ENCODE measurements around the gene RPL36AL. TPM values are rescaled to one million over a fixed set of nuclear protein-coding genes. Genes with fewer than 3 reads are reported as not detected.
"Not testable (repeated sequence)": the region's sequence is repeated elsewhere in the genome, so short reads cannot be mapped to it uniquely, and the experiment has no call there.

The RPL36AL gene
- 168 and 258 TPM in 2 replicates for total RNA-seq

- H3K27me3 ChIP-seq (ENCODE audit: control insufficient read depth, insufficient read depth, low read length) = no peaks in the 10 kb centered on the region
- no peaks in the 10 kb centered on the region for H3K36me3 ChIP-seq (ENCODE audit: control insufficient read depth, insufficient read depth, low read length)
- TF ChIP-seq CTCF (IDR thresholded peaks at IDR 0.05; ENCODE audit: insufficient read depth, low read length, poor library complexity, severe bottlenecking) = peak; percentile 41
- H3K4me3 ChIP-seq (ENCODE audit: low read depth, low read length) = peak within 1 kb of the TSS; percentile 93
- peak; percentile 91 for DNase-seq (ENCODE audit: low read depth)
Observed at GRCh38 chr14:49620182-49621113, at the start of gene RPL36AL, which contains the start of gene MGAT2. Gene RPL36AL, minus strand, starts transcription at chr14:49620626. Its CDS starts 1,522 bp downstream, at chr14:49619104. Gene MGAT2, plus strand, starts transcription at chr14:49620799. Its CDS starts 470 bp downstream, at chr14:49621269.

GRCh38 chr14:49659526-49660455, 39.4 kb upstream of the RPL36AL start:
- no peak for TF ChIP-seq CTCF (IDR thresholded peaks at IDR 0.05; ENCODE audit: insufficient read depth, low read length, poor library complexity, severe bottlenecking)
- H3K4me3 ChIP-seq (ENCODE audit: low read depth, low read length) = no peak overlapping the region
- no peak for DNase-seq (ENCODE audit: low read depth)

GRCh38 chr14:49657500-49657899, 37.1 kb upstream of the RPL36AL start:
- not testable (repeated sequence) for H3K27me3 ChIP-seq (ENCODE audit: control insufficient read depth, insufficient read depth, low read length); DNase-seq (ENCODE audit: low read depth); H3K4me3 ChIP-seq (ENCODE audit: low read depth, low read length); H3K36me3 ChIP-seq (ENCODE audit: control insufficient read depth, insufficient read depth, low read length)

More at GRCh38 chr14:49659526-49660455, 39.4 kb upstream of the RPL36AL start:
- H3K36me3 ChIP-seq (ENCODE audit: control insufficient read depth, insufficient read depth, low read length) = no peaks in the 10 kb centered on the region
- no peaks in the 10 kb centered on the region for H3K27me3 ChIP-seq (ENCODE audit: control insufficient read depth, insufficient read depth, low read length)

GRCh38 chr14:49654511-49654910, 34.1 kb upstream of the RPL36AL start:
- TF ChIP-seq CTCF (IDR thresholded peaks at IDR 0.05; ENCODE audit: insufficient read depth, low read length, poor library complexity, severe bottlenecking) = no peak
- DNase-seq (ENCODE audit: low read depth) = no peak
- H3K4me3 ChIP-seq (ENCODE audit: low read depth, low read length) = no peak overlapping the region
- no peaks in the 10 kb centered on the region for H3K36me3 ChIP-seq (ENCODE audit: control insufficient read depth, insufficient read depth, low read length)
- no peaks in the 10 kb centered on the region for H3K27me3 ChIP-seq (ENCODE audit: control insufficient read depth, insufficient read depth, low read length)

GRCh38 chr14:49653508-49653907, 33.1 kb upstream of the RPL36AL start:
- TF ChIP-seq CTCF (IDR thresholded peaks at IDR 0.05; ENCODE audit: insufficient read depth, low read length, poor library complexity, severe bottlenecking) = no peak
- Histone ChIP-seq H3K27me3 (ENCODE audit: control insufficient read depth, insufficient read depth, low read length) (no peaks in the 10 kb centered on the region), H3K36me3 (ENCODE audit: control insufficient read depth, insufficient read depth, low read length) (no peaks in the 10 kb centered on the region), H3K4me3 (ENCODE audit: low read depth, low read length) (no peak overlapping the region)
- DNase-seq (ENCODE audit: low read depth) = no peak

DNA sequence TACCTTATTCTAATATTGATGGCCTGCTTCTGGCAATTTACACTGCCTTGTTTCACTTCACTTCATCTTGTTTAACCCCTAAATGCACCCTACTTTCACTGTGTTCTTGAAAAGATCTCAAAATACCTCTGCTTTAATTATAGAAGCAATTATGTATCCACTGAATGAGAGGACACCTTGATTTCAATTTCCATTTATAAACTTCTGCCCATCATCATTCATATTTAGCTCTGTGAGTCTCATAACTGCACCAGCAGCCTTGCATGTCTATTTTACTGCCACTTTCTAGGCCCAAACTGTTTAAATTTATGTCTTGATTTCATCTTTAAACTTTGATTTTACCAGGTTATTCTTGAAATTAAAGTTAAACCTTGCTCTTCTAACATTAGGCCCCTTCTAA, 21.7 kb upstream of the RPL36AL start:
- no peak for DNase-seq (ENCODE audit: low read depth)
- no peaks in the 10 kb centered on the region for H3K36me3 ChIP-seq (ENCODE audit: control insufficient read depth, insufficient read depth, low read length)
- no peaks in the 10 kb centered on the region for H3K27me3 ChIP-seq (ENCODE audit: control insufficient read depth, insufficient read depth, low read length)
- TF ChIP-seq CTCF (IDR thresholded peaks at IDR 0.05; ENCODE audit: insufficient read depth, low read length, poor library complexity, severe bottlenecking) = no peak
- H3K4me3 ChIP-seq (ENCODE audit: low read depth, low read length) = no peak overlapping the region
